ENCODE measurements around the gene EPG5.
A peak's percentile ranks its signal among the peaks of the same experiment; 100 is the strongest.
"Not testable (repeated sequence)": the region's sequence is repeated elsewhere in the genome, so short reads cannot be mapped to it uniquely, and the experiment has no call there.

Gene EPG5

GRCh38 chr18:45861926-45862325, 105.2 kb downstream of the EPG5 start:
- no peak for DNase-seq

GRCh38 chr18:45860971-45861370, 106.2 kb downstream of the EPG5 start:
- no peak for DNase-seq

GRCh38 chr18:45860492-45860891, 106.6 kb downstream of the EPG5 start:
- DNase-seq, result no peak

GRCh38 chr18:45859334-45859733, 107.8 kb downstream of the EPG5 start:
- DNase-seq, result no peak

GRCh38 chr18:45856531-45856930, 110.6 kb downstream of the EPG5 start:
- no peak for DNase-seq

- no peak for DNase-seq
These were observed 113.0 kb downstream of the EPG5 start for GRCh38 chr18:45854036-45854586.

- DNase-seq, result no peak
These were observed 114.5 kb downstream of the EPG5 start for GRCh38 chr18:45852631-45853030.

- DNase-seq, result no peak
These were observed 115.8 kb downstream of the EPG5 start for GRCh38 chr18:45851161-45851925.

GRCh38 chr18:45850021-45850420, 117.1 kb downstream of the EPG5 start:
- no peak for DNase-seq

- no peak for DNase-seq
These were observed 117.6 kb downstream of the EPG5 start for GRCh38 chr18:45849529-45849928.

GRCh38 chr18:45848643-45849042, 118.5 kb downstream of the EPG5 start:
- DNase-seq, result not testable (repeated sequence)

GRCh38 chr18:45847119-45847518, 120.0 kb downstream of the EPG5 start:
- no peak for DNase-seq

- no peak for DNase-seq
These were observed 121.7 kb downstream of the EPG5 start for GRCh38 chr18:45845410-45845809.

GRCh38 chr18:45844938-45845337, 122.2 kb downstream of the EPG5 start:
- no peak for DNase-seq

- DNase-seq, result no peak
These were observed 124.1 kb downstream of the EPG5 start for GRCh38 chr18:45843019-45843418.

- DNase-seq, result no peak
These were observed 125.2 kb downstream of the EPG5 start for GRCh38 chr18:45841765-45842442.

GRCh38 chr18:45841060-45841764, 125.9 kb downstream of the EPG5 start:
- no peak for DNase-seq

- DNase-seq, result peak; percentile 11
These were observed 127.4 kb downstream of the EPG5 start for GRCh38 chr18:45839414-45840395.

- DNase-seq, result no peak
These were observed 128.6 kb downstream of the EPG5 start for GRCh38 chr18:45838302-45839070.

GRCh38 chr18:45837283-45838070, 129.7 kb downstream of the EPG5 start:
- DNase-seq, result peak; percentile 8

Data from NCI-H510A treated with DMSO at 0.1 percent for 48 hours (cell line).